Renal cortex interstitium (tissue), 11 donors: ENCODE measurements around the gene ZNF23. TPM values are rescaled to one million over a fixed set of nuclear protein-coding genes. Genes with fewer than 3 reads are reported as not detected.

ENCODE experiments used
- DNase-seq, 11 donors: peaks; one replicate each; pipeline ENCODE4 v3.0.0-alpha.2; 2013; ENCODE audit warnings: low read depth in 9 of 11, low spot score in 4 of 11; ENCODE audit errors: extremely low read depth in 1 of 11
- polyA plus RNA-seq, 3 donors: library from polyadenylated mRNA; unstranded; fragments of 120-200 nt; gene quantifications; one replicate each; pipeline ENCODE4 v1.2.1, GENCODE V29; 2013; ENCODE audit not compliant: insufficient read length in 3 of 3

The ZNF23 gene
- polyA plus RNA-seq, 3 donors, result 13.7 to 19.4 (median 18.2) TPM

DNA sequence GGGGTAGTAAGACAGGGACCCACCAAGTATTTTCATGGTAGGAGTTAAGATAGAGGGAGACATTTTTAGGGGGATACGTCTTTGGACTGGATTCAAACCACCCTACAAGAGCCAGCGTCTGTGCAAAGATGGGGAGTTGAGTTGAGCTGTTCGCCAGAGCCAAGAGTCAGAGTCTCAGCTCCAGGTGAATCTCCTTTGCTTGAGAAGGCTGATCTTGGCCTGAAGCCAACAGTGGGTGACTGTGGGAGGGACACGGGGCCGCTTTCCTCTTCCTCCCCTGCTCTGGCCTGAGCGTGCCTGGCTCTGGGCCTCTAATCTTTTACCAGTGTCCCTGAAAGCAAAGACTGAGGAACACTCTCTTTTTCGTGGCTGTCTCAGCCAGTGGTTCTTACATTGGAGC is 25.6 kb downstream of the ZNF23 start:
- no peak for DNase-seq

GRCh38 chr16:71432906-71433305 is 29.1 kb downstream of the ZNF23 start:
- no peak for DNase-seq

GRCh38 chr16:71431991-71432390 is 30.1 kb downstream of the ZNF23 start:
- no peak for DNase-seq

GRCh38 chr16:71431176-71431575 is 30.9 kb downstream of the ZNF23 start:
- no peak for DNase-seq

GRCh38 chr16:71430744-71431143 is 31.3 kb downstream of the ZNF23 start:
- DNase-seq, result no peak

DNA sequence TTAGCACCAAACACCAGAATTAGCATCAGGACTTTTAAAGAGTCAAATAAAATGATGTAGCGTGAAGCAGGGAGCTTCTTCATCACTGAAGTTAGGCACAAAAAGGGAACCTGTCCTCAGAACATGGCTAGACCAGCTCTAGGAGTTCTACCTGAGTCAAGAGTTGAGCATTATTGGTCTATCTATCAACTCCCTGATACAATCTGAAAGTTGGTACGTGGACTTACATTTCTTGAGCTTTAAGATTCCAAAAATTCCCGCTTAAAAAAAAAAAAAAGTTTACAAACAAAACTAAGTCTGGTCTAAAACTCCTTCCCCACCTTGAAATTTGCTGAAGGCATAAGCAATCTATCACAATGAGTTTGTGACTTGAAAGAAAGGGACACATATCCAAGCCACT is 32.5 kb downstream of the ZNF23 start:
- DNase-seq, result no peak

DNA sequence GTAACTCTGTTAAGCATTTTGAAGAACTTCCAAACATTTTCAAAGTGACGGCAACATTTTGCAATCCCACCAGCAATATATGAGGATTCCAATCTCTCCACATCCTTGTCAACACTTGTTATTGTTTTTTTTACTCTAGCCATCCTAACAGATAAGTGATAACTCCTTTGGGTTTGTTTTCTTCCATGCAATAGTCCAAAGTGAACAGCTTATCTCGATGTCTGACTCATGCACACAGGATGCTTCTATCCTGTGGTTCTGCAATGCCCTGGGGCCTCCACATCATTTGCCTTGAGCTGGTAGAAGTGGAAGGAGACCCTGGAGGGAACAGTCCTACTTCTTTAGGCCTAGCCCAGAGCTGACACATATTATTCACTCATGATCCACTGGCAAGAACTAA is 33.2 kb downstream of the ZNF23 start:
- DNase-seq, result no peak

GRCh38 chr16:71428385-71428784 is 33.7 kb downstream of the ZNF23 start:
- DNase-seq, result no peak

DNA sequence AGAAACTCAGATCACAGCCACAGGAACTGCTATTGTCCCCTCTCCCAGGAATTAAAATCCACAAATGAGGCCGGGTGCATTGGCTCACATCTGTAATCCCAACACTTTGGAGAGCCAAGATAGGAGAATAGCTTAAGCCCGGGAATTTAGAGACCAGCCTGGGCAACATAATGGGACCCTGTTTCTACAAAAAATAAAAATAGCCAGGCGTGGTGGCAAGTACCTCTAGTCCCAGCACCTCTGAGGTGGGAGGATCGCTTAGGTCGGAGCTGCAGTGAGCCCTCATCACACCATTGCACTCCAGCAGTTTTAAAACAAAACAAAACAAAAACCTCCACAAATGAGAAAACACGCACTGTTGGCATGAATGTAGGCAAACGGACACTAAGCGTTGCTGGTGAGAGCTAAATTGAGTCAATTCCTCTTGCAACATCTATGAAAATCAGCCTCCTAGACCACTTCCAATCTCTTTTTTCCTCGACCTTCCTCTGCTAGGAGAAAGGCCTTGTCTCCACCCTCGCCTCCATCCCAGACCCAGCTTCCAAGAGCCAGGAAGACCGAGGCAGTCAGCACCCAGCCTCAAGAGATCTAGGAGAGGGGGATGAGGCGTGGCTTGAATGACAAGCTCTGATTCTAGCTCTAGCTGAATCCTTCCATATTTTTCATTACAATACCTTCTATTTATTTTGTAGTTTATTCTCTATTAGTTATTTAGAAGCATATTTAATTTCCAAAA is 35.0 kb downstream of the ZNF23 start:
- DNase-seq, result no peak

DNA sequence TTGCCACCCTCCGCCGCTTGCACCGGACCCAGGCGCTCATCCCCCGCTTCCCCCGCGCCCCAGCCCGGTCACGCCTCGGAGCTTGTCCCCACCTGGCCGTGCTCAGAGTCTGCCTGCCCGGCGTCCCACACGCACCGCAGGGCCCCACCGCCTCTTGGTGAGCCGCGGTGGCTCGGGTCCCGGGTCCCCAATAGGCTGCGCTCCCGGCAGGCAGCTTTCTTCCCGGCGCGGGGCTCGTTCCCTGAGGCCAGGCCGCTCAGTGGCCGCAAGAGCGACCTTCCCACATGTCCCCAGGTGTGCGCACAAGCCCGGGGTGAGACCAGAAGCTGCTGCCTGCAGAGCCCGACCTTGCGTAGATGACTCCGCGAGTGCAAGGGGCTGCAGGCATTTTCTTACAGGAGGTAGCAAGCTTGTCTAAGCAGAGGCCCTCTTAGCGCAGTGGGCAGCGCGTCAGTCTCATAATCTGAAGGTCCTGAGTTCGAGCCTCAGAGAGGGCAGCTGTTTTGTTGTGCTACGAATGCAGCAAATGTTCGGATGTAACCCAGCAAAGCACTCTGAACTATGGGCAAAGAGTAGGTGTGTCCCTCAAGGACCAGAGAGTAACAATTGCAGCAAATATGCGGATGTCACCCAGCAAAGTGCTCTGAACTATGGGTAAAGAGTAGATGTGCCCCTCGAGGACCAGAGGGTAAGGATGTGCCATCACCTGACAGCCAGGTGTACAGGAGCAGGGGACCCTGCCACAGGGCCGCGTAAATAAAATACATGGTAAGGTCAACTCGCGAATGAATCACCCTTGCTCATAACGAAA is 35.8 kb downstream of the ZNF23 start:
- DNase-seq, result peak in 7 of 11 donors; percentile 17 to 44 (median 31)

DNA sequence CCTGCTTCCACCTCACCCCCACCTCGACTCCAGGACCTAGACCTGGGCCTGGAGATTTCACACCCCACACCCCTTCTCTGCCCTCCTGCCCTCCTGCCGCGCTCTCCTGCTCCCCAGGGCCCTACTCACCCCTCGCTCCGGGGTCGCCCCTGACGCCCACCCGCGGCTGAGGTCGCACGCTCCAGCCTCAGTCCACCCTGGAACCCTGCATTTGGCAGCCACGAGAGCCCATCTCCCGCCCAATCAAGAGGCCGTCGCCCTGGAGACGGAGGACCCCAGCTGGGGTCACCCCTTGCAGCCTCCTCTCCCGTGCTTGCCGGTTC is 36.3 kb downstream of the ZNF23 start:
- no peak for DNase-seq

GRCh38 chr16:71424626-71425025 is 37.4 kb downstream of the ZNF23 start:
- no peak for DNase-seq

- no peak for DNase-seq
These were observed 38.2 kb downstream of the ZNF23 start for GRCh38 chr16:71423865-71424264.

- no peak for DNase-seq
These were observed 39.0 kb downstream of the ZNF23 start for GRCh38 chr16:71423016-71423415.

DNA sequence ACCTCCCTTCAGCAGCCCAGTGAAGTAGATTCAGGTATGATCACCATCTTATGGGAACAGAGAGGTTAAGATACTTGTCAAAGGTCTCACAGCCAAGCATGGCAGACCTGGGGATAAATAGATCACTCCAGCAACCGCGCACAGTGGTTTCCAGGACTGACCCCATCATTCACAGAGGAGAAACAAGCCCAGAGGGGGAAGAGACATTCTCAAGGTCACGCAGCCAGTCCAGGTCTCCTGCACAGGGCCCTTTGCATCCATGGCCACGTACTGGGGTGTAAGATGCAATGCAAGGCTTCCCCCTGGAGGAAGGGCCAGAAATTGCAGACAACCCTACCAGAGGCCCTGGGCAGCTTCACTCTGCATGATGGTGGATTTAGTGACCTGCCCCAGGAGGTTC is 40.1 kb downstream of the ZNF23 start:
- DNase-seq, result no peak

DNA sequence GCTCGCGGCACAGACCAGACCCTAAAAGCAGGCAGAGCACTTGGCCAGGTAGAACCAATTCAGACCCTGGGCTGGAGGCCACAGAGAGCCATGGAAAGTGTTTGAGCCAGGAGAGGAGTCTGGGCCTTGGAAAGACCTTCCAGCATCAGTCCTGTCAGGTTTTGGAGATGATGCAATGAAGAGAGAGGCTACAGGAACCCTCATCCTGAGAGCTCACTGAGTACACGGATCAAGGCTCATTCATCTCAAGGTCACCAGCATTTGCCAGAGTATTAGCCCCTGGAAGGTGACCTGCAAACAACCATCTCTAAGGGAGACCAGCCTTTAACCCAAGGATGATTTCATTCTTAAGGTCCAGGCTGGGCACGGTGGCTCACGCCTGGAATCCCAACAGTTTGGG is 48.0 kb downstream of the ZNF23 start:
- no peak for DNase-seq

DNA sequence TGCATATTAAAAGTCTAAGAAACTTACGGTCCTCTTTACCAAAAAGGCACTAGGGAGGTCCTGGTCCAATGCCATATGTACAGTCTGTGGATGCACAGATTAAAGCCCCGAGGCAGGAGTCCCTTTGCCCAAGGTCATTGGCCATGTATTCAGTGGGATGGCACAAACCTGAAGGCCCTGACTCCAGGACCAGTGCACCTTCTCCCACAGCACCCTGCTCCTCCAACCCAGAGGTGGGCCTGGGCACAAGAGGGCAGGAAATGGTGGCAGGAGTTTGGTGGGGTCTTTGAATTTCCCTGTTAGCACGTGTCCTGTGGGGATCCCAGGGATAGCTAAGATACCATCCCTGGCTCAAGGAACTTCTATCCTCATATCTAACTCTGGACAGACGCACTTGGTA is 48.7 kb downstream of the ZNF23 start:
- no peak for DNase-seq

- peak in 10 of 11 donors; percentile 58 to 83 (median 69) for DNase-seq
These were observed 49.5 kb downstream of the ZNF23 start for GRCh38 chr16:71412270-71413160.

DNA sequence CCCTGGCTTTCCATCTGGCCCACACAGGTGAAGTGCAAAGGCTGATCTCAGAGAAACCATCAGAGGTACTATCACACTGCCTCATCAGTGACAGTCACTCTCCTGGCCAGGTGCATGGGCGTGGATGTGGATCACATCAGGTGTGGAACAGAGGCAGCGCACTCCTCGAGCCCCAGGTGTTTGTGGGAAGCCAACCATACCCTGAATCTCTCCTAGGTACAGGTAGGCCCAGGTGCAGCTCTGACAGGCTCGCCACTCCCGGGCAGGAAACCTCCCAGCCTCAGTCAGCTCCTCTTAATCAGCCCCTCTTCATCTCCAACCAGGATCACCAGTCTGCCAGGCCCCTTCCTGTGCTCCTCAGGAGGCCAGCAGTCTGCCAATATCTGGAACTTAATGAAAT is 51.9 kb downstream of the ZNF23 start:
- no peak for DNase-seq
